Measurements from ENCODE around the gene C3orf49.

C3orf49 gene, protein sequence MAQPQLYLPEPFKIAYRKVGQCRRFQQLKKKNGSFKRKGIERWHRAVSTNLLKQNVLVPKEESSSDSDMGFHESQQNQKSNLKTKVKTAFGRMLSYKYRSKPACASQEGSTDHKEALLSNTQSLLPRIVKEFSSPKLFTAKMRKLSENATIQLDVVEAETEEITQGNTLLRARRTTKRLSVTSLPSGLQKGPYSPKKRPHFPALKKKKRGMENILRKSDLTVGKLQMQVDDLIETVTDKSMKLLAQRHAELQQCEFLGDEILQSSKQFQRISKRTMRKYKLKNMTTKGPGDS

DNA sequence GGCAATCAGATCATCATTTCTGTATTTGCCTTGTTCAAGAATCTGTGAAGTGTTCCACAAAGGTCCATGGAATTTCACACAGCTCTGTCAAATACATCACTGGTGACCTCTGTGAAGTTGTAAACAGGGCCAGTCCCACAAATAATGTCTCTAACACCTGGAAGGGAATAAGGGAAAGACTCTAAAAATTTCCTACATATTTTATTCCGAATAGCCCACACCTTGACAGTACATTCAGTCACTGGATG lies at the start of gene C3orf49:
Gene C3orf49, plus strand, starts transcription at position 149 of the 248 bp plus-strand sequence. CDS start 173 bp downstream, outside the sequence.
- DNase-seq (ENCODE audit: low spot score) = no peak

DNA sequence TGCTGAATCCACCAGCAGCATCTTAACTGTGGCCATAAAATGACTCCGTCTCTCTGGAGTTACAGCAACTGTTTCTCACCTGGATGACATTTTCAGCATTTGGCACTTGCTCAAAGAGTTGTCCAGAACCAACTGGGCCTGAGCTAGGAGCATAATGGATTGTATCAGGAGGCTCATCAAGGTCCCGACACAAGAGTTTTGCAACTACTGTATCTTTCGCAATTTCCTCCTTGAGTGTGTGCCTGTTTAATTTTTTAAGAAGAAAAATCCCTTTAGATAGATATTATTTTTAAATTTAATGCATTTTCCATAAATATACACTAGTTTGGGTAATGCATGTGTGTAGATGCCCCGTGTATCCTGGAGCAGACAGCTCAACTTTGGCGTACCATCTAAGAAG lies 44.3 kb upstream of the C3orf49 start:
- DNase-seq (ENCODE audit: low spot score) = no peak

DNA sequence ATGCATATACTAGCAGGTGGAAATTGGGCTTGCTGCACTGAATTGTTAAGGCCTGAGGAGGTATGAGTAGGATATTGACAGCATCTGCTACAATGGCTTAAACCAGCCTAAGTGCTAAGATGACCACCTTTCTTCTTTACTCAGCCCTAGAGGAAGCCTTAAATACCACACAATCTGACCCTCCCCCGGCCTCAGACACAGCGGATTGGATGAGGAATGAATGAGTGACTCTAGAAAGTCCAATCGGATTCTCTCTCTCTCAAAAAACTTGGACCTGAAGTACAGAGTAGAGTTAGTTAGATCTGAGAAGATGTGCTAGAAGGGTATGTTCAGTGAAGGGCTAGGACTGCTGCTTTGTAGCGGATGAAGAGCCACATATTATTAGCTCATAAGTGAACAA lies 39.9 kb upstream of the C3orf49 start:
- no peak for DNase-seq (ENCODE audit: low spot score)

DNA sequence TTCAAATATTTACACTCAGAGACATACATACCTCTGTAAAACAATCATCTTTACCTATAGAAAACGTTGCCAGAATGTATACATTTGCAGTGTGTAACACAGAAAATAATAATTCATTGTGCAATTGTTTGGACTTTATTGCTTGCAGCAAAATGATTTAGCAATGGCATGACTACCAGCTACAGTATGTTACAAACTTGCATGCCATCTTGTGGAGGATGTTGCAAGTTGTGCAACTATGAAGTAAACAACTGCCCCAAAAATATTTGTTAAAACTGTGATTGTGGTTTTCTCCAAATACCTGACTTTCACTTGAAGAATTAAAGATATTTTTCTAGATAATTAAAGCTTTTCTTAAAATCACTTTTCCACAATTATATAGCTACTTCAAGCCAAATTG lies 27.1 kb upstream of the C3orf49 start:
- peak; percentile 49 for DNase-seq (ENCODE audit: low spot score)

DNA sequence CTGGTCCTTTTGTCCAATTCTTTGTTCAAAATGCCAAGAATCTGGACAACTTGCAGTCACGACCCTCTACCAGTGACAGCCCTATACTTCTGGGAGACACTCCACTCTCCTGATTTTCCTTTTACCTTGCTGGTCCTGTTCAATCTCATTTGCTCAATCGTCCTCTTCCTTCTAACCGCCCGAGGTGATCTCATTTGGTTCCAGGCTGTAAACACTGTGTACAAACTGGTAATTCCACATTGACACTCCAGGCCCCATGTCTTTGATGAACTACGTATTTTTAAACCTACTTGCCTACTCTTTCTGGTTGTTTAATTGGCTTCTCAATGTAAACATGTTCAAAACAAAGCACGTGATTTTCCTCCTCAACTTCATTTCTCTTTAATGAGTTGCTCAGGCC lies 23.7 kb upstream of the C3orf49 start:
- no peak for DNase-seq (ENCODE audit: low spot score)

DNA sequence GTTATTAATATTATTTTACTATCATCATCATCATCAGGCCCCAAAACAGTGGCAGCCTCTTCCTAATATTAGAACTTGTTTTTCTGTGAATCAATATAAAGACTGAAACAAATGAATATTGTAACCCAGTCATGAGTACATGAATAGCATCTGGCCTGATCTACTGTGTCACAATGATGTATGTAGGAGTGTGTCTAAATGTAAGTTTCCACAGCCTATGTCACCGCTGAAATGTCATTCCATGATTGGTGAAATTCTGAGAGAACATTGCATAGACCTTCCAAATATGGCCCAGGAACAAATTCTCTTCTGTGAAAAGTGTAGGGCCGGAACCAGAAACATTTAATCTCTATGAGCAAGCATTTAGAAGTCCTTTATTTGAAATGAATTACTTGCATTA lies 20.6 kb upstream of the C3orf49 start:
- no peak for DNase-seq (ENCODE audit: low spot score)

DNA sequence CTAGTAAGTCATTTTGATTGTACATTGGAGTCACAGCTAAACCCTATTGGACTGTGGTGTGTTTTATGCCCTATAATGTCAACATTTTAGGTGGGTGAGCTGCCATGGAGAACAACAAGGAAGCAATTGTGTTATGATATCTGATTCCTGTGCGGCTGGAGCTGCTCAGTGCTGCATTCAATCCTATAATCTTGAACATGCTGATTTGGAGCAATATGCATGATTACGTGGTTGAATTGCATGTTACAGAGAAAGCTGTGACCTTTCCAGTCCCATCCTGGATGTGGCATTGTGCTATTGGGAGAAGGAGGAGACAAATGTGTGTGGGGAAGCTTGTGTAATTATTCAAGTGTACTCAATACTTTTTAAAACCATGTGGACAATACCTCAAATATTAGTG lies 20.1 kb upstream of the C3orf49 start:
- DNase-seq (ENCODE audit: low spot score) = no peak

DNA sequence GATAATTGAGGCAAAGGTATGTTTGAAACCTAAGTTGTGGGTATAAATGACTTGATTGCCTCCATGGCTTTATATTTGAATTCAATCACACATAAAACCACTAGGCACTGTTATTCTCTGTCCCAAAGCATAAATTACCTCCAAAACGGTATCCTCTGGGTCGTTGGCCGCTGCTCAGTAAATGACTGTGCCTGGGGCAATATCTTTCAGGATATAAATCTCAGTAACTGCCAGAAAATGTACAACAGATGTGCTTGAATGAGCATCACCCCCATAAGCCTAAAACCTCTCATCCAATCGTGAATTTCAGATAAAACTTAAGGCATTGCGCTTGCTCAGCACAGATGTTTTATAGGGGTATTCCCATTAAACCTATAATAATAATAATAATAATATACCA lies 19.0 kb upstream of the C3orf49 start:
- DNase-seq (ENCODE audit: low spot score) = no peak

DNA sequence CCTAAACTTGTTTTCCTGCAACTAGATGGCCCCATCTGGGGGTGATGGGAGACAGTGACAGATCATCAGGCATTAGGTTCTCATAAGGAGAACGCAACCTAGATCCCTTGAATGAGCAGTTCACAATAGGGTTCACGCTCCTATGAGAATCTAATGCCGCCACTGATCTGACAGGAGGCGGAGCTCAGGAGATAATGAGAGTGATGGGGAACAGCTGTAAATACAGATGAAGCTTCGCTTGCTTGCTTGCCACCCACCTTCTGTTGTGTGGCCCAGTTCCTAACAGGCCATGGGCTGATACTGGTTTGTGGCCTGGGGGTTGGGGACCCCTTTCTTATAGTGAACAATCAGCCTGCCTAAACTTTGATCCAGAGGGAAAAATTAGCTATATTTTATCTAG lies 15.2 kb upstream of the C3orf49 start:
- no peak for DNase-seq (ENCODE audit: low spot score)

DNA sequence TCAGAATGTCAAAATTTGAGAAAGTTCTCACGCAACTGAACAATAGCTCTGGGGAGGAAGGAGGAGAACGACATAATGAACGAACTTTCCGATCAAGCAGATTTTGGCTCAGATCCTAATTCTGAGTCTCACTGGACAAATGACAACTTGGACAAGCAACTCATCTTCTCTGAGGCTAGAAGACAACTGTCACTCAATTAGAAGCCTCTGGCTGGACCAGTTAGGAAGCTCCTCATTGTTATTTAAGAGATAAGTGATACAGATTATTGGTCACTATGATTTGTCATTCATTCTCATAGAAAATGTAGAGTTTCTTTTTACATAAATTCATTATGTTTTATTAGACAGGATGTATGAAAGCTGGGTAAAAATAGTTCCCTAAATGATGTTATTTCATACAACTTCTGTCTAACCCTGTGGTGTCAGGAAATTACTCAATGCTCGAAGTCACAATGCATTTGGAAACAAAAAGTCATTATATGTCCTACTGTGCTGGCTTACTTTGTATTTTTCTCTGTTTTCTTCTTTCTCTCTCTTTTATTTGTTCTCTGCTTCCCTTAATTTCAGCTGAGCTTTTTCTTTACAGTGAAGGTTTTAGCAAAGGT lies 11.0 kb upstream of the C3orf49 start:
- no peak for DNase-seq (ENCODE audit: low spot score)

DNA sequence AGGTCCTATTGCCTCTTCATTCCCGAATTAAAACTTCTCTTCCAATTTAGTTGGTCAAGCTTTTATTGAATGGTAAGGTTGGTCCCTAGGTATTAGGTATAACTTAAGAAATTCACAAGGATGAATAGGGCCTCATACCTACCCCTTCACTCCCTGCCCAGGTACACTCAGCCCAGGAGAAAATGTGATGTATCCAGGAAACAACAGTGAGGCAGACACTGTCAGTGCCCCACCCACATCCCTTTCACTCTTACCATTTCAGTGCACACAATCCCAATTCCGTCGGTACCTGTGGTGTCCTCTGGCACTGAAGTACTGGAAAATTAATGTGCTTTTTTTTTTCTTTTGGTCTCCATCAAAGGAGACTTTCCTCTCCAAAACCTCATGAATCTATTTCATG lies 10.5 kb upstream of the C3orf49 start:
- no peak for DNase-seq (ENCODE audit: low spot score)

DNA sequence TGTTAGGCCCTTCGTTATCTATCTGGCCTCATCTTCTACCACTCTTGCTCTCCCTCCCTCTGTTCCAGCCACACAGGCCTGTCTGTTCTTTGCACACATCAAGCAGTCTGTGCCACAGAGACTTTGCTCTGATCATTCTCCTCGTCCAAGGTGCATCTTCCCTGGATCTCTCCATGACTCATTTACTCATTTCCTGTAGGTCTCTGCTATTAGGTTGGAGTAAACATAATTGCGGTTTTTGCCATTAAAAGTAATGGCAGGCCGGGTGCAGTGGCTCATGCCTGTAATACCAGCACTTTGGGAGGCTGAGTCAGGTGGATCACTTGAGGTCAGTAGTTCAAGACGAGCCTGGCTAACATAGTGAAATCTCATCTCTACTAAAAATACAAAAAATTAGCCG lies 9.5 kb upstream of the C3orf49 start:
- no peak for DNase-seq (ENCODE audit: low spot score)

DNA sequence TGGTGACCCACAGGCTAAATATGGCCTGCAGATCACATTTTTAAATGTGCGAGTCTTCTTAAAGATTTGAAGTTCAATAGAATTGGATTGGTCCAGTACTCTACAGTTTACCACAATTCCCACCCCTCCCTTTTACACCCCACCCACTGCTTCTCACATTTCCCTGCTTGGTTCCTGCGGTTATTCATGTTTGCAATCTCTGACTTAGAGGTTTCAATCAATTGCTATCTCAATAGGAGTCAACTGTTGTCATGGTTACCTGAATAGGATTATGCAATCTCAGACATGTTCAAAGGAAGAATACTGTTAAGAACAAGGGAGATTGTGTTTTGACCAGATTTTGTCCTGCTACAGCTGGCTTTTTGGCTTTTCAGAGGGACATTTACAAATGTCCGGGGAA lies 4.9 kb upstream of the C3orf49 start:
- peak; percentile 27 for DNase-seq (ENCODE audit: low spot score)

DNA sequence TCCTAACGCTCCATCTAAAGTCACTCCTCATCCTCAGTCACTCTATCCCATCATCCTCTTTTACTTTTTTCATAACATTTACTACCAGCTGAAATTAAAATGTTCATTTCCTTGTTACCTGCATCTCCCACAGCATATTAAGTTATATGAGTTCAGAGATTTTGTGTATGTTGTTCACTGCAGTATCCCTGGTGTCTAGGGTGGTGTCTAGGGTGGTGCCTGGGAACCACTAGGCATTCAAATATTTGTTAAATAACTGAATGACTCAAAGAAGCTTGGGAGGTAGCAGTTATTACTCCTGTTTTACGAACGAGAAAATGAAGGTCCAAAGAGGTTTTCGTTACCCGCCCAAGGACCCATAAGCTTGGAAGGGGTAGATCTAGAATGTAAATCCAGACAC lies 1.9 kb upstream of the C3orf49 start:
- no peak for DNase-seq (ENCODE audit: low spot score)

DNA sequence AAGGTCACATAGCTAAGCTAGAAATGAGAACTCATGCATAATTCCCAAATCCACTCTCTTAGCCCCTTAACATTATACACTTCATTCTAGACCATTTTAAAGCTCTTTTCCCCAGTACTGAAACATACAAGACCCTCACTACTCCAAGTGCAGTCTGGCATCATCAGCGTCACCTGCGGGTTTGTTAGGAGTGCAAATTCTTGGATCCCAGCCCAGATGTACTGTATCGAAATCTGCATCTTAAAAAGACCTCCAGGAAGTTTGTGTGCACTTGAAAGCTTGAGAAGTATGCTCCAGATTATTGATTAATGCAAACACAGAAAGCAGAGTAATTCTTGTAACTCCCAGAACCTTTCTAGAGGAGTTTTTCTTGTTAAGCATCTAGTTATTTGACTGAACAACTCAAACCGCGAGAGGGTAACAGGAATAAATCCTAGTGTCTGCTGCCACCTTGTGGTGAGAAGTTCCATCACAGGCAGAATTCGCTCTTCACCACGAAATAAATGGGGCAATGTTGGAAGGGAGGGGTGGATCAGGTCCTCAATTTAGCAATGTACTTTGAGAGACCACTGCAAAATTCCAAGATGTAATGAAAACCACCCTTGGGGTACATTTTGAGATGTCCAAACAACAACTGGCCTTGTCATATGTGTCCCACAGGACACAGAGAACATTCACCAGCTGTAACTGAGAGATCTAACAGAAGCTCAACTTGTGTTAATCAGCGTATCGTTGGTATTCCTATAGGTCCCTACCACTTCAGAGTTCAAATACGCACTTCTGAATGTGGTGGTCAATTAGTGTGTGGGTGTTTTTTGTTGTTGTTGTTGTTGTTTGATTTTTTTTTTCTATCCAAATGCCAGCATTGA lies 583 bp upstream of the C3orf49 start:
- DNase-seq (ENCODE audit: low spot score) = peak; percentile 81

DNA sequence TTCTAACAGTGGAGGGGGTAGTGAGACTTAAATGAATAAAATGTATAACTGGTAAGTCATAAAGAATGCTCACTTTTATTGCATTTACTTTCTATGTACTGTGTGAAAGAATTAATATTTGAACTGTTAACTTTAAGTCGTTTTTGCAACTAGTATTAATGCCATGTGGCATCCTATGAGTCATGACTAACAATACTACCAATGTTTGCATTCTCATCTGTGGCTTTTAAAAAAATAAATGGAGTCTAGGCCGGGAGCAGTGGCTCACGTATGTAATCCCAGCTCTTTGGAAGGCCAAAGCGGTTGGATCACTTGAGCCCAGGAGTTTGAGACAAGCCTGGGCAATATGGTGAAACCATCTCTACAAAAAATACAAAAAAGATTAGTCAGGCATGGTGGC lies 5.2 kb downstream of the C3orf49 start:
- DNase-seq (ENCODE audit: low spot score) = no peak

DNA sequence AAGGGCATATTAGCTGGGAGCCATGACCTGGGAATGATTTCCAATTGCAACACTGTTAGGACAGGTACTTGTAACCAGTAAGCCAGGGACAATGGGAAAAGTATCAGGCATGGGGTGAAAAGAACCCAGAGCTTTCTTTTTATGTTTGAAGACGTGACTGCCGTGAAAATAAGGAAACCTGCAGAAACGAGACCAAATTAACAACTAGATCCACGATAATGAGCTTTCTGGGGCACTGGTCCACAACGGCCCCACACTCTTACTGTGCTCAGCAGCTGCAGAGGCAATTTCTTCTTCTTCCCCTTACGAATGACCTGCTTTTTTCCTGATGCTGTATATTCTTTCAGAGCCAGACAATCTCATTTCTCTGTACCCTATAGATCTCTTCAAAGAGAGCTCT lies 11.4 kb downstream of the C3orf49 start:
- DNase-seq (ENCODE audit: low spot score) = no peak

DNA sequence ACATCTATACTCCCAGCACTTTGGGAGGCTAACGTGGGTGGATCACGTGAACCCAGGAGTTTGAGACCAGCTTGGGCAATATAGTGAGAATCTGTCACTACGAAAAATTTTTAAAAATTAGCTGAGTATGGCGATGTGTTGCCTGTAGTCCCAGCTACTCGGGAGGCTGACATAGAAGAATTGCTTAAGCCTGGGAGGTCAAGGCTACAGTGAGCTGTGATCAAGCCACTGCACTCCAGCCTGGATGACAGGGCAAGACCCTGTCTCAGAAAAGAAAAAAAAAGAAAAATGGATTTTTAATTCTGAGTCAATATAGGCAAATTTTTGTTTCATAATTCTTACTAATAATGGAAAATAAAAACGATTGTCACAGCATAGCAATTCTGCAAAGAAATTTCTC lies 13.3 kb downstream of the C3orf49 start:
- DNase-seq (ENCODE audit: low spot score) = no peak

DNA sequence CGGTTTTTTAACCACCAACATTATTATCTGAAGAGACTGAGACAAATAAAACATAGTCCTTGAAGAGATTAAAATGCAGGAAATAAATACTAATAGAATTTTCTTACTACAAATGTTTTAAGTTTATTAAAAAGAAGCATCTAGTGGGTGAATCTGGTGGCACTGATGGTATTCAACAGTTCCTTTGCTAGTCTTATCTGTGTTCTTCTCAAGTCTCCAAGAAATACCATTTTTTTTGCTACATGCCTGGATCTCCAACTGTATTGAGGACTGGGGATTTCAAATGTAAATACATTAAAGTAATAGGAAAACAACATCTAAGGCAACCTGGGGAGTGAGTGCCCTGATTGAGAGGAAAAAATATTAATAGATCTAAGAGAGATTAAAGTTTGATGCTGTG lies 22.6 kb downstream of the C3orf49 start:
- no peak for DNase-seq (ENCODE audit: low spot score)

DNA sequence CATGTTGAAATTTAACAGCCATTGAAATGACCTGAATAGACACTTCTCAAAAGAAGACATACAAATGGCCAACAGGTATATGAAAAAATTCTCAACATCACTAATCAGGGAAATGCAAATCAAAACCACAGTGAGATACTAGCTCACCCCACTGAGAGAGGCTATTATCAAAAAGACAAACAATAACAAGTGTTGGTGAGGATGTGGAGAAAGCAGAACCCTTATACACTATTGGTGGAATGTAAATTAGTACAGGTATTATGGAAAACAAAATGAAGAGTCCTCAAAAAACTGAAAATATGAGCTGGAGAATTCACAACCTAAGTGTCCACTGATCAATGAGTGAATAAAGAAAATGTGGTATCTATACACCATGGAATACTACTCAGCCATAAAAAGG lies 23.0 kb downstream of the C3orf49 start:
- no peak for DNase-seq (ENCODE audit: low spot score)

DNA sequence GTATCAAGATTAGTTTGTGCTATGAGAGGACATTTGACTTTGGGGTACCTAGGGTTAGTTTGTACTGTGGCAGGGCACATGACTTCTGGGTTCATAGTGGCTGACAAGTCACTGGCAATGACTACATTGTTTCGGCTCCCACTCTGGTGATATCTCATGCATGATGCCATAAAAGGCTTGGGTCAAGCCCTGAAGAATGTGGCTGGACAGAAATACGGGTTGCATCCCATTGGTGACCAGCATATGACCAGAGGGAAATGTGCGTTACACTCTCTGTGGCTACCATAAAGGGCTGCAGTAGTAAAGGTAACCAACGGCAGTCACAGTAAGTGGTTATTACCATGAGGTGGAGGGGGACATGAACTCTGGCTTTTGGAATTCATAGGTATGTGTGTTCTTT lies 26.1 kb downstream of the C3orf49 start:
- no peak for DNase-seq (ENCODE audit: low spot score)

DNA sequence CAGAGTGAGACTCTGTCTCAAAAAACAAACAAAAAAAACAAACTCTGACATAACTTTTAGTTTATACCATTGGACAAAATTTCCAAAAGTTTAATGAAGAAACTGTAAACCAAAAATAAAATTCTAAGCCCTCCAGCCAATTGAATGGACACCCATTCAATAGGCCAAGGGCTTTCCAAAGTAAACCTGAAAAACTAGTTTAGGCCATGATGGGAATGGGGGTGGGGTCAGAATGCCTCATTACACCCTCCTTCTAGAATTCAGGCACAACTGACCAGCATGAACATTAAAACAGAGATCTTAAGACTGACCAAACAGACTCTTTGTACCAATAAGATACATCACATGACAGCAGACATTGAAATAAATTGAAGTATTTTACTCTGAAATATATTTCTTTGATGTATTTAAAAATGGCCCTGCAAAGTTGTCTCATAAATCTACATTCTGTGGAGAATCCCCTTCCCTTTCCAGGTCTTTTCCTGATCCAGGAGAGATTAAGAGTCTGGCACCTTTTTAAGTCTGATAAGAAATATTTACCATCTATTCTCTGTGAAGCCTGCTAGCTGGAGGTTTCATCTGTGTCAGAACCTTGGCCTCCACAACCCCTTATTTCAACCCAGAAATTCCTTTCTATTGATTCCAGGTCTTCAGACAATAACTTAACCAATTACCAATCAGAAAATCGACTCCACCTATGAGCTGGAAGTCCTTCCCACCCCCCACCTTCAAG lies 28.8 kb downstream of the C3orf49 start:
- no peak for DNase-seq (ENCODE audit: low spot score)

DNA sequence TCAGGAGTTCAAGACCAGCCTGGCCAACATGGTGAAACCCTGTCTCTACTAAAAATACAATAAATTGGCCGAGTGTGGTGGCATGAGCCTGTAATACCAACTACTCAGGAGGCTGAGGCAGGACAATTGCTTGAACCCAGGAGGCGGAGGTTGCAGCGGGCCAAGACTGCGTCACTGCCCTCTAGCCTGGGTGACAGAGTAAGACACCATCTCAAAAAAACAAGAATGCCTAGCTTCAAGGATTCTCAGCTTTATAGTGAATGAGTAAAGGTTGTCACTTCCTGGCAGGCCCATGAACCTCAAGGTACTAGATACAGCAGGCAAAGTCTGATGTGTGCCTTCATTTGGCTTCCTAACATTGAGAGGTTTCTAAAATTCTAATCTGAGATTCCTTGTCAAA lies 30.1 kb downstream of the C3orf49 start:
- no peak for DNase-seq (ENCODE audit: low spot score)
